K562 (cell line): ENCODE results near the gene CD40.

Experiments
- EP300 ChIP-seq: IDR thresholded peaks from 2 replicates; pipeline ENCODE4 v1.6.1; 2012; ENCODE audit warnings: low read length, improper control_type of control experiment
- RAD21 ChIP-seq, 2 experiments: fragments of 250-450 bp in 1 of 2; fragments of 450-650 bp in 1 of 2; sonication (Bioruptor Pico) in 1 of 2; formaldehyde crosslinking in 1 of 2; IDR thresholded peaks in 1 of 2; conservative IDR thresholded peaks in 1 of 2; 2 replicates each; pipeline versions ENCODE4 v1.4.0 to v1.8.0; 2020 to 2022; ENCODE audit warnings: mild to moderate bottlenecking in 2 of 2, moderate library complexity in 1 of 2
- TF ChIP-seq, protein P1 (sequence below), 3 experiments: IDR thresholded peaks in 2 of 3; conservative IDR thresholded peaks in 1 of 3; 2 replicates each; pipeline ENCODE4 v1.5.1; 2011 to 2012; ENCODE audit warnings: low read length in 3 of 3, mild to moderate bottlenecking in 3 of 3, control low read depth in 2 of 3, improper control_type of control experiment in 1 of 3, inconsistent platforms in 1 of 3, low read depth in 1 of 3, mixed read lengths in 1 of 3, moderate library complexity in 1 of 3; ENCODE audit not compliant: insufficient read depth in 2 of 3

DNA sequence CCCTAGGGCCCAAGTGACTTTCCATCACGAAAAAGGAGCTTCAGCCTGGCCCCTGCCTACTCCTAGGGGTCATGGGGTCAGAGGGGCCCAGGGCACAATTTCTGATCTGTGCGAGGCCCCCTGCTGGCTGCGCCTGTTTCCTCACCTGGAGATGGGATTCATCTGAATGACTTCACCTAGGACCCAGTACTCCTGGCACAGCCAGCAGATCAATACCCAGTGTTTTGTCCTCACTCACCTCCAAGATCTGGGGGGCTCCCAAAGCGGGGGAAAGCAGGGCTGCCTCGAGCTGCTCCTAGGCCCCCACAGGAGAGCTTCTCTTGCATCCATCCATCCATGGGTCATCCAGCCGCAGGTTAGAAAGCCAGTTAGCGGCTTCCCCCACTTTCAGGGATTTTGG, 33.8 kb downstream of the CD40 start:
- TF ChIP-seq, protein P1, sequence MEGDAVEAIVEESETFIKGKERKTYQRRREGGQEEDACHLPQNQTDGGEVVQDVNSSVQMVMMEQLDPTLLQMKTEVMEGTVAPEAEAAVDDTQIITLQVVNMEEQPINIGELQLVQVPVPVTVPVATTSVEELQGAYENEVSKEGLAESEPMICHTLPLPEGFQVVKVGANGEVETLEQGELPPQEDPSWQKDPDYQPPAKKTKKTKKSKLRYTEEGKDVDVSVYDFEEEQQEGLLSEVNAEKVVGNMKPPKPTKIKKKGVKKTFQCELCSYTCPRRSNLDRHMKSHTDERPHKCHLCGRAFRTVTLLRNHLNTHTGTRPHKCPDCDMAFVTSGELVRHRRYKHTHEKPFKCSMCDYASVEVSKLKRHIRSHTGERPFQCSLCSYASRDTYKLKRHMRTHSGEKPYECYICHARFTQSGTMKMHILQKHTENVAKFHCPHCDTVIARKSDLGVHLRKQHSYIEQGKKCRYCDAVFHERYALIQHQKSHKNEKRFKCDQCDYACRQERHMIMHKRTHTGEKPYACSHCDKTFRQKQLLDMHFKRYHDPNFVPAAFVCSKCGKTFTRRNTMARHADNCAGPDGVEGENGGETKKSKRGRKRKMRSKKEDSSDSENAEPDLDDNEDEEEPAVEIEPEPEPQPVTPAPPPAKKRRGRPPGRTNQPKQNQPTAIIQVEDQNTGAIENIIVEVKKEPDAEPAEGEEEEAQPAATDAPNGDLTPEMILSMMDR (IDR thresholded peaks at IDR 0.05 in 2 of 3, conservative IDR thresholded peaks at IDR 0.05 in 1 of 3; ENCODE audit: insufficient read depth in 2 of 3, low read depth in 1 of 3, low read length in 3 of 3): peak; percentile 51 to 78 (median 57)
- TF ChIP-seq RAD21 (CRISPR knock-in tag; conservative IDR thresholded peaks at IDR 0.05 in 1 of 2, IDR thresholded peaks at IDR 0.05 in 1 of 2) (0 out of 4 replicates have a peak, but pooled peaks of 1 of the 2 experiments have one; percentile 17), EP300 (no peak)
